Measurements from ENCODE around the gene MIA2. TPM values are rescaled to one million over a fixed set of nuclear protein-coding genes. Genes with fewer than 3 reads are reported as not detected.

The MIA2 gene
- total RNA-seq, 1 donor from 2014 or later: 27.3 TPM

DNA sequence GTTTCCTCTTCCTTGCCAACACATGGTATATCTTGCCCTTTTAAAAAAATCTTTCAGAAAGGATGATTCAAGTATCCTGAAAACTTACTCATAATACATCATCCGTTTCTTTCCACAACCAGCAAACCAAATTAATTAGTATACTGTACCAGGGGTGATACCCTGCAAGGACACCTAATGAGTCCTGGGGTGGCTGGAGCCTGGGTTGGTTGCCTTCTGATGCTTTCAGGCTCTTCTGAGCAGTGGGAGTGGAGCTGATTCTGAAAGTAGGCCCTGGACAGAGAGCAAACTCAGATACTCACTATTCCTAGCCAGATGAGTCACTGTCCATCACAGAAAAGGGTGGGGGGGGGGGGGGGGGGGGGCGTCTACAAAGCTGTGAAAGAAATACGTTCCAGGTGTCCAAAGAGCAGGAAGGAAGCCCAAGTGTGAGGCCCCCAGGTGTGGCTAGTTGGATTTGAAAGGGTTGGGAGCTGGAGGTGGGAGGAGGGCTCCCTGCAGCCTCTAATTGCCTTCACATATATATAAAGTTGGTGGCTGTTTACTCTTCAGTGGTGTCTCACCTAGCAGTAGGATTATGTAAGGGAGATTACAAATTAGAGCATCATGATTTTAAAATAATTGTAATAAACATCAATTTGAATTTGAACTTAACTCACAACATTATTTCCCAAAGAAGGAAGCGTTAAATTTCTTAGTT is 162.0 kb downstream of the MIA2 start:
- no peak for DNase-seq (ENCODE audit: low spot score)
- no peak overlapping the region for H3K4me3 Mint-ChIP-seq (ENCODE audit: unreplicated experiment)
- H3K9me3 Mint-ChIP-seq (ENCODE audit: low read depth): no peaks in the 10 kb centered on the region
- TF ChIP-seq, protein P1, sequence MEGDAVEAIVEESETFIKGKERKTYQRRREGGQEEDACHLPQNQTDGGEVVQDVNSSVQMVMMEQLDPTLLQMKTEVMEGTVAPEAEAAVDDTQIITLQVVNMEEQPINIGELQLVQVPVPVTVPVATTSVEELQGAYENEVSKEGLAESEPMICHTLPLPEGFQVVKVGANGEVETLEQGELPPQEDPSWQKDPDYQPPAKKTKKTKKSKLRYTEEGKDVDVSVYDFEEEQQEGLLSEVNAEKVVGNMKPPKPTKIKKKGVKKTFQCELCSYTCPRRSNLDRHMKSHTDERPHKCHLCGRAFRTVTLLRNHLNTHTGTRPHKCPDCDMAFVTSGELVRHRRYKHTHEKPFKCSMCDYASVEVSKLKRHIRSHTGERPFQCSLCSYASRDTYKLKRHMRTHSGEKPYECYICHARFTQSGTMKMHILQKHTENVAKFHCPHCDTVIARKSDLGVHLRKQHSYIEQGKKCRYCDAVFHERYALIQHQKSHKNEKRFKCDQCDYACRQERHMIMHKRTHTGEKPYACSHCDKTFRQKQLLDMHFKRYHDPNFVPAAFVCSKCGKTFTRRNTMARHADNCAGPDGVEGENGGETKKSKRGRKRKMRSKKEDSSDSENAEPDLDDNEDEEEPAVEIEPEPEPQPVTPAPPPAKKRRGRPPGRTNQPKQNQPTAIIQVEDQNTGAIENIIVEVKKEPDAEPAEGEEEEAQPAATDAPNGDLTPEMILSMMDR (IDR thresholded peaks at IDR 0.05): no peak
- no peaks in the 10 kb centered on the region for H3K27me3 Mint-ChIP-seq (ENCODE audit: low read depth)
- H3K36me3 Mint-ChIP-seq (ENCODE audit: low read depth): peaks cover 11% of the 10 kb centered on the region
- H3K4me1 Mint-ChIP-seq (ENCODE audit: low read depth): no peaks in the 10 kb centered on the region
- H3K27ac Mint-ChIP-seq (ENCODE audit: unreplicated experiment): no peak overlapping the region

DNA sequence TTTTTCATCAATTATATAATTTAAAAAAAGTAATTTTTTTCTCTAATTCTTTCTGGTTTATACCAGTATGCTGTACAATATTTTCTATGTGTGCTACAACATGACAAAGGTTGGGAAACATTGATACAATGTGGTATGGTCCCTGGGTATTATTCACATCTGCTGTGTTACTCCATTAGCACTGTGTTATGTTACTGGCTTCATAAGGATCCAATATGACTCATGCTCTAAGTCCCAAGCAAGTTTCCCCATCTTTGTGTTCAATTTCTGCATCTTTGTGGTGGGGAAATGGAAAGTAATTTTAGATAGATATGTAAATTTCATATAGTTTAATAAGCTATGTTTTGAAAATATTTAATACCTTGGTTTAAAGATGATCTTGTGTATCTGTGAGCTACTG is 162.7 kb downstream of the MIA2 start:
- H3K4me1 Mint-ChIP-seq (ENCODE audit: low read depth): no peaks in the 10 kb centered on the region
- TF ChIP-seq, protein P1 (IDR thresholded peaks at IDR 0.05): no peak
- H3K36me3 Mint-ChIP-seq (ENCODE audit: low read depth): peaks cover 12% of the 10 kb centered on the region
- H3K27me3 Mint-ChIP-seq (ENCODE audit: low read depth): no peaks in the 10 kb centered on the region
- no peaks in the 10 kb centered on the region for H3K9me3 Mint-ChIP-seq (ENCODE audit: low read depth)
- H3K27ac Mint-ChIP-seq (ENCODE audit: unreplicated experiment): no peak overlapping the region
- H3K4me3 Mint-ChIP-seq (ENCODE audit: unreplicated experiment): no peak overlapping the region
- no peak for DNase-seq (ENCODE audit: low spot score)

DNA sequence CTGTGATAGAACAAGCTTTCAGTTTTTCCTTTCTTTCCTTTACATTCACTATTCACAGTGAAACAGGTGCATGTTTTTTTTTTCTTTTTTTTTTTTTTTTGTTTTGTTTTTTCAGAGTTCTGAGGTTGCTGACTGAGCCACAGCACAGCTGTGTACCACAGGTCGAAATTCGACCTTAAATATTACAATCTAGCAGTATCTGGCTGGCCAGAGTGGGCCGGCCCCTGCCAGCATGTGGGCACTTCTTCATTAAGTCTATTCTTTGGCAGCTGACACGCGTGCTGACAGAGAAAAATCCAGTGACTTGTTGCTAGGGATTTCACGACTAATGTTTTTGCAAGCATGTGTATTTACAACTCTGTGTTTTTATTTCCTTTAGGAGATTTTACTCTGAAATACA is 164.7 kb downstream of the MIA2 start:
- H3K4me3 Mint-ChIP-seq (ENCODE audit: unreplicated experiment): no peak overlapping the region
- H3K27me3 Mint-ChIP-seq (ENCODE audit: low read depth): no peaks in the 10 kb centered on the region
- no peaks in the 10 kb centered on the region for H3K4me1 Mint-ChIP-seq (ENCODE audit: low read depth)
- H3K36me3 Mint-ChIP-seq (ENCODE audit: low read depth): peaks cover 12% of the 10 kb centered on the region
- H3K27ac Mint-ChIP-seq (ENCODE audit: unreplicated experiment): no peak overlapping the region
- TF ChIP-seq, protein P1 (IDR thresholded peaks at IDR 0.05): no peak
- no peak for DNase-seq (ENCODE audit: low spot score)
- H3K9me3 Mint-ChIP-seq (ENCODE audit: low read depth): no peaks in the 10 kb centered on the region

DNA sequence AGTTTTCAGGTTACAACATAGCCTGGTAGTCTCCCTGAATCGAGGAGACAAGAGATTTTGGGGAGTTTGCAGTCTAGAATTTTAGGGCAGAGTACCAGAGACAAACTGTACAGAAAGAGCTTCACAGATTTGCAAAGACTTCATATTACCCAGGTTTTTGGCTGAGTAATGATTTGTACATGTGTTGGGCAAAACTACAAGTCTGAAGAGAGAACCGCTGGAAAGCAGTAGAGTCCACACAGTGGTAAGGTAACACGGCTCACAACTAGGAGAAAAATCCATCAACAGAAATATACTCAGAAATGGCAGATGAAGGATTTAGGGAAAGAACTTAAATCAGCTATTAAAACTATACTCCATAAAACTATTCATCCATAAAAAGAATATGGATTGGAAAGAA is 172.8 kb downstream of the MIA2 start:
- Mint-ChIP-seq H3K4me1 (ENCODE audit: low read depth) (no peaks in the 10 kb centered on the region), H3K36me3 (ENCODE audit: low read depth) (peaks cover 5% of the 10 kb centered on the region), H3K9me3 (ENCODE audit: low read depth) (peaks cover 21% of the 10 kb centered on the region), H3K4me3 (ENCODE audit: unreplicated experiment) (no peak overlapping the region), H3K27ac (ENCODE audit: unreplicated experiment) (no peak overlapping the region), H3K27me3 (ENCODE audit: low read depth) (no peaks in the 10 kb centered on the region)
- TF ChIP-seq, protein P1 (IDR thresholded peaks at IDR 0.05): no peak
- no peak for DNase-seq (ENCODE audit: low spot score)

DNA sequence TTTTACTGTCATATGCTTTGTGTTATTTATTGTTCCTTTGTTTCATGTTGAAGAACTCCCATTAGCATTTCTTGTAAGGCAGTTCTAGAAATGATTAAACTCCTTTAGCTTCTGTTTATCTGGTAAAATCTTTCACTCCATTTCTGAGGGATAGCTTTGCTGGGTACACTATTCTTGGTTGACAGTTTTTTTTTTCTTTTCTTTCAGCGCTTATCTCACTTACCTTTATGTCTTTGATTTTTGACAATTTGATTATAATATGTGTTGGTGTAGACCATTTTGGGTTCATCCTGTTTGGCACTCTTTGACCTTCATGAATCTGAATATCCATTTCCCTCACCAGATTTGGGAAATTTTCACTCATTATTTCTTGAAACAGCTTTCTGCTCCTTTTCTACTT is 182.4 kb downstream of the MIA2 start:
- H3K27ac Mint-ChIP-seq (ENCODE audit: unreplicated experiment): no peak overlapping the region
- H3K36me3 Mint-ChIP-seq (ENCODE audit: low read depth): peaks cover 20% of the 10 kb centered on the region
- TF ChIP-seq, protein P1 (IDR thresholded peaks at IDR 0.05): no peak
- H3K4me3 Mint-ChIP-seq (ENCODE audit: unreplicated experiment): no peak overlapping the region
- no peaks in the 10 kb centered on the region for H3K27me3 Mint-ChIP-seq (ENCODE audit: low read depth)
- peaks cover 43% of the 10 kb centered on the region for H3K9me3 Mint-ChIP-seq (ENCODE audit: low read depth)
- H3K4me1 Mint-ChIP-seq (ENCODE audit: low read depth): no peaks in the 10 kb centered on the region
- no peak for DNase-seq (ENCODE audit: low spot score)
